Peyer's patch (tissue), 4 donors: ENCODE data around the gene NHLRC4. TPM values are rescaled to one million over a fixed set of nuclear protein-coding genes. Genes with fewer than 3 reads are reported as not detected.

Experiments used
- DNase-seq, 3 donors: peaks; one replicate each; pipeline ENCODE4 v3.0.0-alpha.2; 2017 to 2019
- H3K27ac ChIP-seq, 4 donors: fragments of 200-600 bp; sonication (generic); one replicate each; pipeline ENCODE4 v1.5.1; 2016 to 2019
- H3K27me3 ChIP-seq, 2 donors: fragments of 200-600 bp; sonication (generic); one replicate each; pipeline ENCODE4 v1.5.1; 2019
- H3K36me3 ChIP-seq, 3 donors: fragments of 200-600 bp; sonication (generic); one replicate each; pipeline ENCODE4 v1.5.1; 2016 to 2019
- H3K4me1 ChIP-seq, 4 donors: fragments of 200-600 bp; sonication (generic); one replicate each; pipeline ENCODE4 v1.5.1; 2016 to 2019
- H3K4me3 ChIP-seq, 4 donors: fragments of 200-600 bp; sonication (generic); 1 replicate in 3 of 4; 2 replicates in 1 of 4; pipeline ENCODE4 v1.5.1; 2016 to 2019; ENCODE audit warnings: mild to moderate bottlenecking in 1 of 4
- H3K9me3 ChIP-seq, 4 donors: fragments of 200-600 bp; sonication (generic); one replicate each; pipeline ENCODE4 v1.5.1; 2016 to 2019; ENCODE audit warnings: mild to moderate bottlenecking in 1 of 4
- CTCF ChIP-seq, 6 experiments: fragments of 450-650 bp in 4 of 6; fragments of 200-600 bp in 2 of 6; sonication (generic) in 1 of 6; IDR thresholded peaks; one replicate each; pipeline ENCODE4 v1.5.1; 2017 to 2019; ENCODE audit warnings: antibody characterized with exemption in 6 of 6, mild to moderate bottlenecking in 3 of 6, moderate library complexity in 1 of 6
- POLR2A ChIP-seq, 2 donors: fragments of 450-650 bp; IDR thresholded peaks; one replicate each; pipeline ENCODE4 v1.5.1; 2017; ENCODE audit warnings: antibody characterized with exemption in 2 of 2, mild to moderate bottlenecking in 2 of 2, moderate library complexity in 2 of 2
- small RNA-seq, 2 donors: library from RNA; depleted of rRNA; stranded (forward); fragments of <200 nt; gene quantifications; one replicate each; pipeline ENCODE3, GENCODE V24; 2016
- total RNA-seq, 4 donors: library from RNA; depleted of rRNA; stranded (reverse); fragments of >200 nt; gene quantifications; one replicate each; pipeline ENCODE4 v1.1.0, GENCODE V29; 2016

NHLRC4 gene
- total RNA-seq, 4 donors from 2014 or later: 1.2 to 17.3 (median 1.5) TPM

DNA sequence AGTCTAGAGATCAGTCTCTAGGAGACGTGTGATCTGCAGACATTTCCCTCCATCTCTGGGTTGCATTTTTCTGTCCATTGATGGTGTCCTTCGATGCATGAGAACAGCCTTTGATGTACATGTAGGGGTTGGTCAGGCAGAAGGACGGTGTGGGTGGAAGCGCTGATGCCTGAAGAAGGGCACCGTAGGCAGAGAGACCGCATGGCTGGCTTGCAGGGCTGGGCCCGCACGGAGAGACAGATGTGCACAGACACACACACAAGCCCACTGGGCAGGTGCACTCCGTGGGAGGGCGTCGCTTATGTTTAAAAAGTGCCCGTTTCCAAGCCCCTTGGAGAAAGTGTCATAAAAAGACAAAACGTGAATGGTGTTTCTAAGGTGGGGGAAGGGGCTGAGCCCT lies 48.3 kb downstream of the NHLRC4 start:
- Histone ChIP-seq H3K36me3 (peaks cover 0 to 4% (median 0%) of the 10 kb centered on the region in 3 donors), H3K4me1 (peaks cover 0 to 27% (median 2%) of the 10 kb centered on the region in 4 donors), H3K4me3 (no peak overlapping the region), H3K27ac (no peak overlapping the region), H3K9me3 (no peaks in the 10 kb centered on the region), H3K27me3 (no peaks in the 10 kb centered on the region)
- no peak for DNase-seq
- TF ChIP-seq POLR2A (IDR thresholded peaks at IDR 0.05) (no peak), CTCF (IDR thresholded peaks at IDR 0.05) (no peak)

DNA sequence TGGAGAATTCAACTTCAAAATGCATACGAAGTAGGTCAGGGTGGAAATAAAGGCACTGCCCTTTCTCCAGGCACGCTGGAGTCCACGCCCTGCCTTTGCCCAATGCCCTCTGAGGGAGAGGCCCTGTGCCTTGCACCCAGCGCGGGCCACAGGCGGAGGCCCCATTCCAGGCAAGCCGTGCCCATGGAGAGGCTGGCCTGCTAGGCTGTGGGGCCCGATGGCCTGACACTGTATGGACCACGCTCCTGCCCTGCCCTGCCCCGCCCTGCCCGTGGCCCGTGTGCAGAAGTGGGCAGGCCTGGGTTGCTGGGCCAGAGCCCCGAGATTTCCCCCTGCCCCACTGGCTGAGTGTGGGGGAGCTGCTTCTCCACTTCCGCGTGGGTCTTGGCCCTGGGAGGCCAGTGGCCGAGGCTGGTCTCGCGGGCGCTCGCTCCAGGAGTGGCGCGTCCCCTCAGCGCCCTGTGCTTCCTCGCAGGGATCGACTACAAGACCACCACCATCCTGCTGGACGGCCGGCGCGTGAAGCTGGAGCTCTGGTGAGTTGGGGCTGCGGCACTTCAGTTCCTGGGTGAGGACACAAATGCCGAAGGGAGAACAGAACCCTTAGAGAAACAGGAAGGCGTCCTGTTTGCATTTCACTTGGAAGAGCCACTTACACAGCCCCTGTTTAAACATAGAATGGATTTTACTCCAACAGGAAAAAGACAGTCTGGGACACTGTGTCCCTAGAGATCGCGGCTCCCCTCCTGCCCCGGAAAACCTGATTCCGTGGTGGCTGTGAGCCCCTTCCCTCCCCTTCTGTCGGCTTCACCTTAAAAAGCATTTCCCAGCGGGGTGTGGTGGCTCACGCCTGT lies 50.2 kb downstream of the NHLRC4 start:
- H3K27ac ChIP-seq: peak overlapping the region in 2 of 4 donors; percentile 25 to 52
- no peaks in the 10 kb centered on the region for H3K9me3 ChIP-seq
- TF ChIP-seq POLR2A (IDR thresholded peaks at IDR 0.05) (no peak), CTCF (IDR thresholded peaks at IDR 0.05) (no peak)
- H3K27me3 ChIP-seq: no peaks in the 10 kb centered on the region
- no peak overlapping the region for H3K4me3 ChIP-seq
- peaks cover 0 to 4% (median 0%) of the 10 kb centered on the region in 3 donors for H3K36me3 ChIP-seq
- peak in 1 of 3 donors; percentile 69 for DNase-seq
- H3K4me1 ChIP-seq: peaks cover 0 to 22% (median 0%) of the 10 kb centered on the region in 4 donors

- TF ChIP-seq CTCF (IDR thresholded peaks at IDR 0.05) (no peak), POLR2A (IDR thresholded peaks at IDR 0.05) (no peak)
- Histone ChIP-seq H3K27ac (no peak overlapping the region), H3K4me3 (no peak overlapping the region), H3K9me3 (no peaks in the 10 kb centered on the region), H3K36me3 (peaks cover 0 to 4% (median 0%) of the 10 kb centered on the region in 3 donors), H3K4me1 (peaks cover 0 to 22% (median 0%) of the 10 kb centered on the region in 4 donors), H3K27me3 (no peaks in the 10 kb centered on the region)
- no peak for DNase-seq
Observed at GRCh38 chr16:617855-618254, 51.0 kb downstream of the NHLRC4 start.

Small RNAs within 50 kb of the gene (small RNA-seq; reads per million reads assigned to genes)
- 0.12 to 0.19 reads per million in 2 donors for gene MIR3176
- 0 reads per million in 2 donors for gene MIR5587
- 0 reads per million in 2 donors for gene Z98883.1

Other genes with a start within 250 kb of the NHLRC4 start
- gene AXIN1, start 214.3 kb upstream of the NHLRC4 start, total RNA-seq: 10 to 100 TPM; 31.4 to 47.2 (median 37.3) TPM
- gene MRPL28, start 196.5 kb upstream of the NHLRC4 start, total RNA-seq: 10 to 100 TPM; 58.3 to 73.4 (median 61.3) TPM
- gene PGAP6, start 185.0 kb upstream of the NHLRC4 start, total RNA-seq: 100 to 1,000 TPM; 130 to 211 (median 166) TPM
- 10 to 100 TPM in 3 of 4 donors, 1 to 10 TPM in 1; 9.6 to 65.2 (median 29.5) TPM for gene NME4, start 169.8 kb upstream of the NHLRC4 start, total RNA-seq
- 100 to 1,000 TPM in 2 of 4 donors, 10 to 100 TPM in 2; 32.2 to 154 (median 105) TPM for gene DECR2, start 165.1 kb upstream of the NHLRC4 start, total RNA-seq
- gene RAB11FIP3, start 141.4 kb upstream of the NHLRC4 start, total RNA-seq: 100 to 1,000 TPM in 2 of 4 donors, 10 to 100 TPM in 2; 55.5 to 136 (median 106) TPM
- gene CAPN15, start 39.3 kb upstream of the NHLRC4 start, total RNA-seq: 100 to 1,000 TPM in 3 of 4 donors, 10 to 100 TPM in 1; 50.3 to 249 (median 167) TPM
- gene PRR35, start 6.6 kb upstream of the NHLRC4 start, total RNA-seq: not detected
- 10 to 100 TPM; 33.1 to 65.6 (median 55.2) TPM for gene PIGQ, start 3.0 kb downstream of the NHLRC4 start, total RNA-seq
- 10 to 100 TPM; 27.2 to 83.6 (median 62.7) TPM for gene RAB40C, start 23.1 kb downstream of the NHLRC4 start, total RNA-seq
- gene WFIKKN1, start 64.0 kb downstream of the NHLRC4 start, total RNA-seq: 1 to 10 TPM; 2.5 to 6.2 (median 3.8) TPM
- 100 to 1,000 TPM in 1 of 4 donors, 10 to 100 TPM in 3; 44.5 to 153 (median 60.2) TPM for gene METTL26, start 69.3 kb downstream of the NHLRC4 start, total RNA-seq
- 100 to 1,000 TPM; 114 to 260 (median 222) TPM for gene MCRIP2, start 74.8 kb downstream of the NHLRC4 start, total RNA-seq
- 100 to 1,000 TPM in 2 of 4 donors, 10 to 100 TPM in 2; 29.8 to 154 (median 73.6) TPM for gene WDR90, start 82.4 kb downstream of the NHLRC4 start, total RNA-seq
- 100 to 1,000 TPM; 110 to 416 (median 239) TPM for gene RHOT2, start 101.1 kb downstream of the NHLRC4 start, total RNA-seq
- gene RHBDL1, start 108.7 kb downstream of the NHLRC4 start, total RNA-seq: 10 to 100 TPM in 2 of 4 donors, 1 to 10 TPM in 2; 4.1 to 13.6 (median 9.9) TPM
- 100 to 1,000 TPM in 3 of 4 donors, 10 to 100 TPM in 1; 96.0 to 291 (median 107) TPM for gene STUB1, start 113.4 kb downstream of the NHLRC4 start, total RNA-seq
- 10 to 100 TPM; 45.6 to 56.1 (median 51.9) TPM for gene JMJD8, start 117.3 kb downstream of the NHLRC4 start, total RNA-seq
- 10 to 100 TPM in 3 of 4 donors, 1 to 10 TPM in 1; 8.3 to 20.4 (median 15.4) TPM for gene WDR24, start 123.4 kb downstream of the NHLRC4 start, total RNA-seq
- gene FBXL16, start 138.8 kb downstream of the NHLRC4 start, total RNA-seq: 1 to 10 TPM; 1.4 to 2.5 (median 1.9) TPM
- 10 to 100 TPM in 2 of 4 donors, 1 to 10 TPM in 2; 4.0 to 33.8 (median 8.9) TPM for gene METRN, start 148.1 kb downstream of the NHLRC4 start, total RNA-seq
- gene ANTKMT, start 154.1 kb downstream of the NHLRC4 start, total RNA-seq: 10 to 100 TPM; 52.8 to 93.9 (median 72.0) TPM
- 10 to 100 TPM in 1 of 4 donors, 1 to 10 TPM in 3; 2.1 to 13.2 (median 6.3) TPM for gene CCDC78, start 159.4 kb downstream of the NHLRC4 start, total RNA-seq
- gene HAGHL, start 160.1 kb downstream of the NHLRC4 start, total RNA-seq: 10 to 100 TPM in 1 of 4 donors, 1 to 10 TPM in 2, under 1 TPM in 1; 0.53 to 42.9 (median 3.4) TPM
- 100 to 1,000 TPM in 2 of 4 donors, 10 to 100 TPM in 2; 73.4 to 164 (median 117) TPM for gene CIAO3, start 174.0 kb downstream of the NHLRC4 start, total RNA-seq
- gene MSLN, start 193.7 kb downstream of the NHLRC4 start, total RNA-seq: 1 to 10 TPM in 3 of 4 donors, not detected in 1; 2.6 to 7.7 (median 5.4) TPM
- 10 to 100 TPM; 31.0 to 42.1 (median 37.4) TPM for gene RPUSD1, start 221.4 kb downstream of the NHLRC4 start, total RNA-seq
- 10 to 100 TPM; 12.1 to 91.6 (median 19.0) TPM for gene CHTF18, start 221.6 kb downstream of the NHLRC4 start, total RNA-seq
- gene GNG13, start 233.7 kb downstream of the NHLRC4 start, total RNA-seq: 1 to 10 TPM in 1 of 4 donors, not detected in 3; 1.9 TPM